Stimulated activated CD8-positive, alpha-beta memory T cell treated with anti-CD3 and anti-CD28 coated beads, Interleukin-2, amount 100 ng/mL, for 48 hours (primary cell): Measurements from ENCODE around the gene SGTB.

Experiments used
- DNase-seq, 2 donors: peaks; one replicate each; pipeline ENCODE4 v3.0.0-alpha.2; 2020; ENCODE audit warnings: low read depth in 2 of 2

The SGTB gene

GRCh38 chr5:65721720-65722574 is at the start of gene SGTB, which contains the start of gene NLN:
TSS of gene SGTB (minus strand) at chr5:65722109. CDS start at chr5:65720807, 1,302 bp downstream.
TSS of gene NLN (plus strand) at chr5:65722205. CDS start at chr5:65722374, 169 bp downstream.
- peak; percentile 76 to 80 for DNase-seq

GRCh38 chr5:65771266-65771665 is 49.4 kb upstream of the SGTB start:
- DNase-seq, result no peak

GRCh38 chr5:65769539-65769938 is 47.6 kb upstream of the SGTB start:
- no peak for DNase-seq

GRCh38 chr5:65768723-65769346 is 46.9 kb upstream of the SGTB start:
- DNase-seq, result no peak

- no peak for DNase-seq
Measured at GRCh38 chr5:65767565-65767964, 45.7 kb upstream of the SGTB start.

- no peak for DNase-seq
Measured at GRCh38 chr5:65766781-65767180, 44.9 kb upstream of the SGTB start.

- DNase-seq, result no peak
Measured at GRCh38 chr5:65766175-65766574, 44.3 kb upstream of the SGTB start.

GRCh38 chr5:65765582-65765981 is 43.7 kb upstream of the SGTB start:
- DNase-seq, result no peak

- no peak for DNase-seq
Measured at GRCh38 chr5:65762234-65762633, 40.3 kb upstream of the SGTB start.

GRCh38 chr5:65760504-65761275 is 38.8 kb upstream of the SGTB start:
- no peak for DNase-seq

GRCh38 chr5:65758546-65759144 is 36.7 kb upstream of the SGTB start:
- no peak for DNase-seq

- no peak for DNase-seq
Measured at GRCh38 chr5:65753189-65753588, 31.3 kb upstream of the SGTB start.

GRCh38 chr5:65750938-65751337 is 29.0 kb upstream of the SGTB start:
- DNase-seq, result no peak

GRCh38 chr5:65749956-65750355 is 28.0 kb upstream of the SGTB start:
- no peak for DNase-seq

- DNase-seq, result no peak
Measured at GRCh38 chr5:65749221-65749844, 27.4 kb upstream of the SGTB start.

GRCh38 chr5:65742565-65743231 is 20.8 kb upstream of the SGTB start:
- no peak for DNase-seq

- DNase-seq, result no peak
Measured at GRCh38 chr5:65739162-65739561, 17.3 kb upstream of the SGTB start.

GRCh38 chr5:65738305-65738704 is 16.4 kb upstream of the SGTB start:
- no peak for DNase-seq

GRCh38 chr5:65737842-65738241 is 15.9 kb upstream of the SGTB start:
- DNase-seq, result no peak

GRCh38 chr5:65736011-65736410 is 14.1 kb upstream of the SGTB start:
- DNase-seq, result no peak

- DNase-seq, result no peak
Measured at GRCh38 chr5:65734921-65735320, 13.0 kb upstream of the SGTB start.
